ENCODE measurements around the gene LTBP1.
"Not testable (repeated sequence)": the region's sequence is repeated elsewhere in the genome, so short reads cannot be mapped to it uniquely, and the experiment has no call there.

The LTBP1 gene

GRCh38 chr2:32946314-32947075, at the start of gene LTBP1:
LTBP1 (plus strand) TSS chr2:32946953; CDS start chr2:32947325, 372 bp downstream.
- DNase-seq (ENCODE audit: low read depth in 3 of 3) = peak; percentile 19 to 32 (median 23)

- DNase-seq (ENCODE audit: low read depth in 3 of 3) = no peak
These were observed 46.3 kb upstream of the LTBP1 start for GRCh38 chr2:32900246-32900973.

GRCh38 chr2:32901313-32901712, 45.4 kb upstream of the LTBP1 start:
- DNase-seq (ENCODE audit: low read depth in 3 of 3) = no peak

- no peak for DNase-seq (ENCODE audit: low read depth in 3 of 3)
These were observed 44.6 kb upstream of the LTBP1 start for GRCh38 chr2:32902174-32902573.

GRCh38 chr2:32902986-32903385, 43.8 kb upstream of the LTBP1 start:
- DNase-seq (ENCODE audit: low read depth in 3 of 3) = no peak

- no peak for DNase-seq (ENCODE audit: low read depth in 3 of 3)
These were observed 42.7 kb upstream of the LTBP1 start for GRCh38 chr2:32904074-32904473.

- no peak for DNase-seq (ENCODE audit: low read depth in 3 of 3)
These were observed 42.0 kb upstream of the LTBP1 start for GRCh38 chr2:32904751-32905150.

- no peak for DNase-seq (ENCODE audit: low read depth in 3 of 3)
These were observed 41.5 kb upstream of the LTBP1 start for GRCh38 chr2:32905270-32905669.

- DNase-seq (ENCODE audit: low read depth in 3 of 3) = no peak
These were observed 35.7 kb upstream of the LTBP1 start for GRCh38 chr2:32910883-32911598.

- DNase-seq (ENCODE audit: low read depth in 3 of 3) = no peak
These were observed 31.1 kb upstream of the LTBP1 start for GRCh38 chr2:32915694-32916093.

- no peak for DNase-seq (ENCODE audit: low read depth in 3 of 3)
These were observed 28.0 kb upstream of the LTBP1 start for GRCh38 chr2:32918774-32919173.

- DNase-seq (ENCODE audit: low read depth in 3 of 3) = not testable (repeated sequence)
These were observed 26.9 kb upstream of the LTBP1 start for GRCh38 chr2:32919901-32920300.

- DNase-seq (ENCODE audit: low read depth in 3 of 3) = not testable (repeated sequence)
These were observed 25.3 kb upstream of the LTBP1 start for GRCh38 chr2:32921486-32921885.

GRCh38 chr2:32922501-32922900, 24.3 kb upstream of the LTBP1 start:
- no peak for DNase-seq (ENCODE audit: low read depth in 3 of 3)

- no peak for DNase-seq (ENCODE audit: low read depth in 3 of 3)
These were observed 23.6 kb upstream of the LTBP1 start for GRCh38 chr2:32923109-32923508.

GRCh38 chr2:32925283-32925815, 21.4 kb upstream of the LTBP1 start:
- no peak for DNase-seq (ENCODE audit: low read depth in 3 of 3)

GRCh38 chr2:32925976-32926707, 20.6 kb upstream of the LTBP1 start:
- no peak for DNase-seq (ENCODE audit: low read depth in 3 of 3)

GRCh38 chr2:32926708-32927084, 20.1 kb upstream of the LTBP1 start:
- DNase-seq (ENCODE audit: low read depth in 3 of 3) = no peak

GRCh38 chr2:32930436-32930835, 16.3 kb upstream of the LTBP1 start:
- DNase-seq (ENCODE audit: low read depth in 3 of 3) = no peak

GRCh38 chr2:32931519-32931918, 15.2 kb upstream of the LTBP1 start:
- no peak for DNase-seq (ENCODE audit: low read depth in 3 of 3)

GRCh38 chr2:32931945-32932709, 14.6 kb upstream of the LTBP1 start:
- DNase-seq (ENCODE audit: low read depth in 3 of 3) = no peak
